Osteoblast (primary cell): ENCODE measurements around the gene CDK9. TPM values are rescaled to one million over a fixed set of nuclear protein-coding genes. Genes with fewer than 3 reads are reported as not detected.
A peak's percentile ranks its signal among the peaks of the same experiment; 100 is the strongest.

Source experiments
- DNase-seq: peaks from one replicate; pipeline ENCODE4 v3.0.0; 2011; ENCODE audit warnings: low spot score, mixed read lengths; ENCODE audit not compliant: insufficient read length; ENCODE audit errors: missing footprints
- H2AFZ ChIP-seq: 2 replicates; pipeline ENCODE4 v1.6.0; 2011; ENCODE audit warnings: mild to moderate bottlenecking, low read length
- H3K27ac ChIP-seq: 2 replicates; pipeline ENCODE4 v1.5.1; 2011; ENCODE audit warnings: mild to moderate bottlenecking, low read depth, low read length, moderate library complexity
- H3K27me3 ChIP-seq: 2 replicates; pipeline ENCODE4 v1.6.0; 2012; ENCODE audit warnings: mild to moderate bottlenecking, control low read depth, inconsistent platforms, low read length, moderate library complexity; ENCODE audit not compliant: insufficient read depth
- H3K36me3 ChIP-seq: 2 replicates; pipeline ENCODE4 v1.5.1; 2011; ENCODE audit warnings: mild to moderate bottlenecking, low read length, control low read depth, moderate library complexity; ENCODE audit not compliant: insufficient read depth
- H3K4me1 ChIP-seq: 2 replicates; pipeline ENCODE4 v1.5.1; 2011; ENCODE audit warnings: mild to moderate bottlenecking, low read length, control low read depth, moderate library complexity; ENCODE audit not compliant: insufficient read depth
- H3K4me2 ChIP-seq: 2 replicates; pipeline ENCODE4 v1.6.0; 2011; ENCODE audit warnings: mild to moderate bottlenecking, low read length; ENCODE audit not compliant: insufficient read depth
- H3K4me3 ChIP-seq: fragments of 200-600 bp; sonication (generic); 3 replicates; pipeline ENCODE4 v1.5.1; 2012; ENCODE audit warnings: mild to moderate bottlenecking, low read length, inconsistent platforms; ENCODE audit not compliant: insufficient read depth
- H3K79me2 ChIP-seq: 2 replicates; pipeline ENCODE4 v1.6.0; 2012; ENCODE audit warnings: mild to moderate bottlenecking, low read length, control low read depth, inconsistent platforms; ENCODE audit not compliant: insufficient read depth
- H3K9me3 ChIP-seq: 2 replicates; pipeline ENCODE4 v1.5.1; 2011; ENCODE audit warnings: low read depth, low read length, control low read depth
- H4K20me1 ChIP-seq: 2 replicates; pipeline ENCODE4 v1.6.0; 2012; ENCODE audit warnings: mild to moderate bottlenecking, low read length, control low read depth; ENCODE audit not compliant: insufficient read depth
- total RNA-seq: library from RNA; depleted of rRNA; stranded (reverse); fragments of >200 nt; gene quantifications from 2 replicates; pipeline ENCODE4 v1.2.3, GENCODE V29; 2012
- TF ChIP-seq, protein P1 (sequence below): IDR thresholded peaks from 2 replicates; pipeline ENCODE4 v1.5.1; 2011; ENCODE audit warnings: mild to moderate bottlenecking, low read depth, low read length, moderate library complexity; ENCODE audit errors: extremely low read depth

The CDK9 gene
- total RNA-seq, 1 donor: 56.1 TPM

GRCh38 chr9:127814619-127815511, 29.0 kb downstream of the CDK9 start:
- Histone ChIP-seq H3K4me3 (no peak overlapping the region), H3K36me3 (peaks cover 86% of the 10 kb centered on the region), H3K27ac (no peak overlapping the region), H3K4me1 (no peaks in the 10 kb centered on the region), H2AFZ (no peak overlapping the region), H3K9me3 (no peaks in the 10 kb centered on the region), H3K79me2 (peaks cover 2% of the 10 kb centered on the region), H4K20me1 (peaks cover 17% of the 10 kb centered on the region), H3K4me2 (no peak overlapping the region), H3K27me3 (no peaks in the 10 kb centered on the region)
- TF ChIP-seq, protein P1, sequence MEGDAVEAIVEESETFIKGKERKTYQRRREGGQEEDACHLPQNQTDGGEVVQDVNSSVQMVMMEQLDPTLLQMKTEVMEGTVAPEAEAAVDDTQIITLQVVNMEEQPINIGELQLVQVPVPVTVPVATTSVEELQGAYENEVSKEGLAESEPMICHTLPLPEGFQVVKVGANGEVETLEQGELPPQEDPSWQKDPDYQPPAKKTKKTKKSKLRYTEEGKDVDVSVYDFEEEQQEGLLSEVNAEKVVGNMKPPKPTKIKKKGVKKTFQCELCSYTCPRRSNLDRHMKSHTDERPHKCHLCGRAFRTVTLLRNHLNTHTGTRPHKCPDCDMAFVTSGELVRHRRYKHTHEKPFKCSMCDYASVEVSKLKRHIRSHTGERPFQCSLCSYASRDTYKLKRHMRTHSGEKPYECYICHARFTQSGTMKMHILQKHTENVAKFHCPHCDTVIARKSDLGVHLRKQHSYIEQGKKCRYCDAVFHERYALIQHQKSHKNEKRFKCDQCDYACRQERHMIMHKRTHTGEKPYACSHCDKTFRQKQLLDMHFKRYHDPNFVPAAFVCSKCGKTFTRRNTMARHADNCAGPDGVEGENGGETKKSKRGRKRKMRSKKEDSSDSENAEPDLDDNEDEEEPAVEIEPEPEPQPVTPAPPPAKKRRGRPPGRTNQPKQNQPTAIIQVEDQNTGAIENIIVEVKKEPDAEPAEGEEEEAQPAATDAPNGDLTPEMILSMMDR: no peak
- DNase-seq: peak; percentile 84

- Histone ChIP-seq H2AFZ (no peak overlapping the region), H3K36me3 (peaks cover 84% of the 10 kb centered on the region), H3K4me2 (no peak overlapping the region), H4K20me1 (peaks cover 14% of the 10 kb centered on the region), H3K9me3 (no peaks in the 10 kb centered on the region), H3K27me3 (no peaks in the 10 kb centered on the region), H3K79me2 (peaks cover 3% of the 10 kb centered on the region), H3K4me3 (no peak overlapping the region), H3K27ac (no peak overlapping the region), H3K4me1 (no peaks in the 10 kb centered on the region)
- peak; percentile 71 for DNase-seq
- TF ChIP-seq, protein P1: no peak
Measured at GRCh38 chr9:127815512-127816361, 29.9 kb downstream of the CDK9 start.

DNA sequence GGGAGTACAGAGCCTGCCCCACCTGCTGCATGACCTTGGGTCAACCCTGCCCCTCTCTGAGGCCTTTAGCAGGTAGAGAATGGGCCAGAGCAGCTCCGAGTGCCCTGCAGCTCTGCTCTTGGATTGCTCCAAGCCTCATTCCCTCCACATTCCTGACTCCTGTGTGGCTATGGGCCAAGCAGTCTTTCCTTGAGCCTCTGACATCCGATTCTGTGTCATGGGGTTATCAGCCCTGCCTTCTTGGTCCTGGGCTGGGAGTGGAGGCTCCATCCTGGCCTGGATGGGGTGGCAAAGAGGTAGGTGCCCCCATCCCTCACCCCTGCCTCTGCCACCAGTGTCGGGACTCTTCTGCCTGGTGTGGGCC, 30.5 kb downstream of the CDK9 start:
- DNase-seq: no peak
- Histone ChIP-seq H3K4me3 (no peak overlapping the region), H3K9me3 (no peaks in the 10 kb centered on the region), H3K27ac (no peak overlapping the region), H3K27me3 (no peaks in the 10 kb centered on the region), H3K4me2 (no peak overlapping the region), H4K20me1 (peaks cover 16% of the 10 kb centered on the region), H3K79me2 (peaks cover 3% of the 10 kb centered on the region), H3K4me1 (no peaks in the 10 kb centered on the region), H3K36me3 (peaks cover 89% of the 10 kb centered on the region), H2AFZ (no peak overlapping the region)
- TF ChIP-seq, protein P1: no peak

DNA sequence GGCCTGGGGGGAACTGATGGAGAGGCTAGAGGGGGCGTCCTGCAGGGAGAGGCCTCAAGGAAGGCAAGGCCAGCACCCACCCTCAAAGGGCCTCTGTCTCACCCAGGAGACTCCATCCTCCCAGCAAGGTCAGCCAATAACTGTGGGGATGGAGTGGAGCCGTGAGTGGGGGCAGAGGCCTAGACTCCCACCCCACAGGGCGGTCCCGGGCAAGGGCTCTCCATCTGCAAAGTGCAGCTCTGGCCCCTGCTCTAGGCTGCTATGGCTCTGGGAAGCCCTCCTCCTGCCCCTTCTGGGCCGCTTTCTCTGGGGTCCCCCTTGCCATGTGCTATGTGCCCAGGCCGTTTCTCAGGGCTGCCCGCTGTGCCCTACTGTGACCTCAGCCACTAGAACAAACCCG, 30.9 kb downstream of the CDK9 start:
- H3K4me2 ChIP-seq: no peak overlapping the region
- TF ChIP-seq, protein P1: no peak
- H3K4me3 ChIP-seq: no peak overlapping the region
- peaks cover 16% of the 10 kb centered on the region for H4K20me1 ChIP-seq
- no peaks in the 10 kb centered on the region for H3K4me1 ChIP-seq
- no peak overlapping the region for H3K27ac ChIP-seq
- no peaks in the 10 kb centered on the region for H3K9me3 ChIP-seq
- DNase-seq: no peak
- H3K36me3 ChIP-seq: peaks cover 87% of the 10 kb centered on the region
- H2AFZ ChIP-seq: no peak overlapping the region
- H3K27me3 ChIP-seq: no peaks in the 10 kb centered on the region
- H3K79me2 ChIP-seq: peaks cover 3% of the 10 kb centered on the region
